Astrocyte (in vitro differentiated cells and primary cell): ENCODE measurements around the gene PRR15L. TPM values are rescaled to one million over a fixed set of nuclear protein-coding genes. Genes with fewer than 3 reads are reported as not detected.

Experiments used
- DNase-seq: peaks from one replicate; pipeline ENCODE4 v3.0.0-alpha.2; 2010; ENCODE audit warnings: low read depth
- FAIRE-seq: peaks from 2 replicates; lab custom pipeline; 2011; peaks lifted over from hg19 to GRCh38; lab: Jason Lieb, UNC
- H2AFZ ChIP-seq: 2 replicates; pipeline ENCODE4 v1.6.0; 2012; ENCODE audit warnings: low read depth, low read length, inconsistent platforms
- H3K27ac ChIP-seq: 2 replicates; pipeline ENCODE4 v1.5.1; 2011; ENCODE audit warnings: low read depth, low read length, inconsistent platforms
- H3K27me3 ChIP-seq: 2 replicates; pipeline ENCODE4 v1.6.0; 2011; ENCODE audit warnings: low read length, inconsistent platforms; ENCODE audit not compliant: insufficient read depth
- H3K36me3 ChIP-seq: 2 replicates; pipeline ENCODE4 v1.5.1; 2011; ENCODE audit warnings: low read length, inconsistent platforms; ENCODE audit not compliant: insufficient read depth
- H3K4me1 ChIP-seq: 2 replicates; pipeline ENCODE4 v1.5.1; 2011; ENCODE audit warnings: low read length, inconsistent platforms; ENCODE audit not compliant: insufficient read depth
- H3K4me2 ChIP-seq: 2 replicates; pipeline ENCODE4 v1.6.0; 2012; ENCODE audit warnings: low read length, inconsistent platforms
- H3K4me3 ChIP-seq: 2 replicates; pipeline ENCODE4 v1.5.1; 2011; ENCODE audit warnings: low read depth, mild to moderate bottlenecking, low read length, inconsistent platforms; ENCODE audit not compliant: insufficient read depth
- H3K79me2 ChIP-seq: 2 replicates; pipeline ENCODE4 v1.6.0; 2012; ENCODE audit warnings: mild to moderate bottlenecking, low read length, inconsistent platforms; ENCODE audit not compliant: insufficient read depth
- H3K9ac ChIP-seq: 2 replicates; pipeline ENCODE4 v1.6.0; 2012; ENCODE audit warnings: mild to moderate bottlenecking, low read length, inconsistent platforms
- H3K9me3 ChIP-seq: 2 replicates; pipeline ENCODE4 v1.5.1; 2012; ENCODE audit warnings: low read depth, mild to moderate bottlenecking, low read length, inconsistent platforms; ENCODE audit not compliant: insufficient read depth
- H4K20me1 ChIP-seq: 2 replicates; pipeline ENCODE4 v1.6.0; 2012; ENCODE audit warnings: low read length, inconsistent platforms; ENCODE audit not compliant: insufficient read depth
- H3K27ac Mint-ChIP-seq: one replicate; pipeline ENCODE4 v1.8.0; 2021; ENCODE audit warnings: mild to moderate bottlenecking, mixed read lengths; ENCODE audit not compliant: unreplicated experiment
- H3K27me3 Mint-ChIP-seq: one replicate; pipeline ENCODE4 v1.8.0; 2021; ENCODE audit warnings: low read depth, mixed read lengths; ENCODE audit not compliant: unreplicated experiment
- H3K36me3 Mint-ChIP-seq: one replicate; pipeline ENCODE4 v1.8.0; 2021; ENCODE audit warnings: low read depth, mixed read lengths; ENCODE audit not compliant: unreplicated experiment
- H3K4me1 Mint-ChIP-seq: one replicate; pipeline ENCODE4 v1.8.0; 2021; ENCODE audit warnings: low read depth, mixed read lengths; ENCODE audit not compliant: unreplicated experiment
- H3K4me3 Mint-ChIP-seq: one replicate; pipeline ENCODE4 v1.8.0; 2021; ENCODE audit warnings: mild to moderate bottlenecking, moderate library complexity, mixed read lengths; ENCODE audit not compliant: unreplicated experiment
- H3K9me3 Mint-ChIP-seq: one replicate; pipeline ENCODE4 v1.8.0; 2021; ENCODE audit warnings: mild to moderate bottlenecking, mixed read lengths; ENCODE audit not compliant: unreplicated experiment
- CTCF ChIP-seq: IDR thresholded peaks from 2 replicates; pipeline ENCODE4 v1.5.1; 2011; ENCODE audit warnings: low read depth, mild to moderate bottlenecking, inconsistent platforms, low read length, moderate library complexity; ENCODE audit not compliant: insufficient read depth
- EZH2 ChIP-seq: IDR thresholded peaks from 2 replicates; pipeline ENCODE4 v1.6.1; 2012; ENCODE audit warnings: mild to moderate bottlenecking, low read length, inconsistent platforms; ENCODE audit not compliant: insufficient read depth
- total RNA-seq: library from RNA; stranded (reverse); gene quantifications from 2 replicates; pipeline ENCODE4 v1.2.1, GENCODE V29; 2021

Gene PRR15L
- total RNA-seq, 1 donor from 2014 or later, result not detected

GRCh38 chr17:47973541-47973940, 15.9 kb upstream of the PRR15L start:
- Histone ChIP-seq H3K9ac (no peak overlapping the region), H2AFZ (no peak overlapping the region), H3K36me3 (peaks cover 17% of the 10 kb centered on the region), H3K4me1 (peaks cover 7% of the 10 kb centered on the region), H3K9me3 (no peaks in the 10 kb centered on the region), H3K4me2 (no peak overlapping the region), H3K4me3 (no peak overlapping the region), H3K27ac (no peak overlapping the region), H3K27me3 (no peaks in the 10 kb centered on the region), H4K20me1 (no peaks in the 10 kb centered on the region), H3K79me2 (peaks cover 6% of the 10 kb centered on the region)
- H3K4me1 Mint-ChIP-seq, result peaks cover 1% of the 10 kb centered on the region
- no peak overlapping the region for H3K4me3 Mint-ChIP-seq
- TF ChIP-seq CTCF, result no peak
- no peak for TF ChIP-seq EZH2
- H3K27ac Mint-ChIP-seq, result no peak overlapping the region
- H3K36me3 Mint-ChIP-seq, result peaks cover 4% of the 10 kb centered on the region
- no peak for DNase-seq
- H3K27me3 Mint-ChIP-seq, result no peaks in the 10 kb centered on the region
- H3K9me3 Mint-ChIP-seq, result no peaks in the 10 kb centered on the region
- no peak for FAIRE-seq

- peak within 1 kb of the TSS; percentile 80 for H3K27ac Mint-ChIP-seq
- Histone ChIP-seq H3K4me3 (peak within 1 kb of the TSS; percentile 81), H3K4me2 (peak within 1 kb of the TSS; percentile 91), H3K36me3 (peaks cover 7% of the 10 kb centered on the region), H3K27me3 (no peaks in the 10 kb centered on the region), H3K27ac (peak within 1 kb of the TSS; percentile 76), H3K9me3 (no peaks in the 10 kb centered on the region), H3K79me2 (peaks cover 6% of the 10 kb centered on the region), H4K20me1 (no peaks in the 10 kb centered on the region), H3K9ac (peak within 1 kb of the TSS; percentile 90), H2AFZ (peak within 1 kb of the TSS; percentile 95), H3K4me1 (peaks cover 20% of the 10 kb centered on the region)
- no peaks in the 10 kb centered on the region for H3K27me3 Mint-ChIP-seq
- DNase-seq (peak; percentile 95), FAIRE-seq (peak; percentile 37)
- H3K36me3 Mint-ChIP-seq, result peaks cover 2% of the 10 kb centered on the region
- H3K9me3 Mint-ChIP-seq, result no peaks in the 10 kb centered on the region
- peak within 1 kb of the TSS; percentile 91 for H3K4me3 Mint-ChIP-seq
- TF ChIP-seq CTCF (peak; percentile 56), EZH2 (no peak)
- H3K4me1 Mint-ChIP-seq, result peaks cover 9% of the 10 kb centered on the region
Observed at GRCh38 chr17:47970725-47971499, 13.2 kb upstream of the PRR15L start, which contains the start of gene CDK5RAP3. TSS of gene CDK5RAP3 (plus strand) at chr17:47971113. CDS start at chr17:47971147, 34 bp downstream.
